Suppressor macrophage treated with lipopolysaccharide for 1 hour (primary cell): Measurements from ENCODE around the gene PAIP2B.

Source experiments
- DNase-seq, 3 donors: peaks; one replicate each; pipeline ENCODE4 v3.0.0-alpha.2; 2020 to 2022

The PAIP2B gene

GRCh38 chr2:71150082-71150816 is 76.7 kb downstream of the PAIP2B start:
- DNase-seq: no peak

DNA sequence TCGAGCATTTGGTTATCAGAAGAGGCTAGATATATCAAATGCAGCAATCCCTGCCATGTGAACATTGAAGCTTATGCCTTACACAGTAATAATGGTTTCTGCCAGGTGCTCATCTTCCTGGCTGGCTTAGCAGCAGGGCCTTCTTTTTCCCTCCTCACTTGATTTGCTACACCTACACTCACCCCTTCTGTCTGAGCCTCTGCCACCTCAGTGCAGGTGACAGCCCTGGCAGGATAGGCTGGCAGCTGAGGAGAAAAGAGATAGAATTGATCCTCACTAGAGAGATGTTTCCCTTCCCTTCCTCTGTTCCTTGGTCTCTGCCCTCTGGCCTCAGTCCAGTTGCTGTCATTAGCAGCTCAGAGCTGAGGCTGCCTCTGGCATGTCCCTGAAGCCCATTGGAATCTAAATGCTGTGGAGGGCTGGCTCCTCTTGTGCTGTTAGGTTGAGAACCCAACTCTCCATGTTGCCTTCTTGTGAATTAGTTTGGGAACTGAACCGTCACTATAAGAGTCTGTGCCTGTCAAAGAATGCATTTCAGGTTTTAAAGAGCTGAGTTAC is 78.3 kb downstream of the PAIP2B start:
- DNase-seq: no peak

GRCh38 chr2:71143782-71144181 is 83.1 kb downstream of the PAIP2B start:
- DNase-seq: no peak

DNA sequence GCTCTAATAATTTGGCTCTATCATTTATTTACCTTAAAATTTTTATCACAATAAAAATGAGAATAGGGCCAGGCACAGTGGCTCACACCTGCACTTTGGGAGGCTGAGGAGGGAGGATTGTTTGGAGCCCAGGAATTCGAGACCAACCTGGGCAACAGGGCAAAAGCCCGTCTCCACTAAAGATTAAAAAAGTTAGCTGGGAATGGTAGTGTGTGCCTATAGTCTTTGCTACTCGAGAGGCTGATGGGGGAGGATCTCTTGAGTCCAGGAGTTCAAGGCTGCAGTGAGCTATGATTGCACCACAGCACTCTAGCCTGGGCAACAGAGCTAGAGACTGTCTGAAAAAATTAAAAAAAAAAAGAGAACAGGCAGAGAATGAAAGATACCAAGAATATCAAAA is 90.7 kb downstream of the PAIP2B start:
- no peak for DNase-seq

GRCh38 chr2:71133603-71134002 is 93.3 kb downstream of the PAIP2B start:
- DNase-seq: no peak
